GM06990 (cell line): ENCODE data around the gene C16orf87.

ENCODE experiments used
- DNase-seq: peaks from one replicate; pipeline ENCODE4 v3.0.0-alpha.2; 2011; ENCODE audit not compliant: insufficient read length; ENCODE audit errors: extremely low read depth
- H3K27me3 ChIP-seq: replicated peaks from 2 replicates; pipeline ENCODE4 v1.6.0; 2011; ENCODE audit warnings: low read length; ENCODE audit not compliant: control insufficient read depth, insufficient read depth
- H3K36me3 ChIP-seq: 2 replicates; pipeline ENCODE4 v1.5.1; 2011; ENCODE audit warnings: low read length; ENCODE audit not compliant: control insufficient read depth, insufficient read depth
- H3K4me3 ChIP-seq: replicated peaks from 2 replicates; pipeline ENCODE4 v1.5.1; 2011; ENCODE audit warnings: low read depth, mild to moderate bottlenecking, control low read depth, low read length
- TF ChIP-seq, protein P1 (sequence below): IDR thresholded peaks from 2 replicates; pipeline ENCODE4 v1.5.1; 2011; ENCODE audit warnings: low read length, control low read depth, mild to moderate bottlenecking, inconsistent platforms; ENCODE audit not compliant: insufficient read depth, poor library complexity, severe bottlenecking

Gene C16orf87

DNA sequence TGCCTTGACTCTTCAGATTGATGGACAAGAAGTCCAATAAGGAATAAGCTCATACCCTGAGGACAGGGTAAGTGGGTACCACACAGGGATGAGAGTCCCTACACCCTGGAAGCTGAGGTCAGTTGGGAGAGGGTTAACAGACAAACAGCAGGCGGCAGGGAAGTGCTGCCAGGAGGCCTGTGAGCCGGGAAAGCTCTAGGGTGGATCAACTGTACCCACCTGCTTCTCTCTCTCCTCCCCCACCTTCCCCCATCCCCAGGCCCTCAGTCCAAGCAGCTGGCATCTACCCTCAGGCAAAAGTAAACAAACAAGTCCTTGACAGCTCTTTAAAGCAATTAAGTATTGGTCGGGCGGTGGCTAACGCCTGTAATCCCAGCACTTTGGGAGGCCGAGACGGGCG is 62.2 kb downstream of the C16orf87 start:
- Histone ChIP-seq H3K36me3 (no peaks in the 10 kb centered on the region), H3K4me3 (no peak overlapping the region), H3K27me3 (no peaks in the 10 kb centered on the region)
- TF ChIP-seq, protein P1, sequence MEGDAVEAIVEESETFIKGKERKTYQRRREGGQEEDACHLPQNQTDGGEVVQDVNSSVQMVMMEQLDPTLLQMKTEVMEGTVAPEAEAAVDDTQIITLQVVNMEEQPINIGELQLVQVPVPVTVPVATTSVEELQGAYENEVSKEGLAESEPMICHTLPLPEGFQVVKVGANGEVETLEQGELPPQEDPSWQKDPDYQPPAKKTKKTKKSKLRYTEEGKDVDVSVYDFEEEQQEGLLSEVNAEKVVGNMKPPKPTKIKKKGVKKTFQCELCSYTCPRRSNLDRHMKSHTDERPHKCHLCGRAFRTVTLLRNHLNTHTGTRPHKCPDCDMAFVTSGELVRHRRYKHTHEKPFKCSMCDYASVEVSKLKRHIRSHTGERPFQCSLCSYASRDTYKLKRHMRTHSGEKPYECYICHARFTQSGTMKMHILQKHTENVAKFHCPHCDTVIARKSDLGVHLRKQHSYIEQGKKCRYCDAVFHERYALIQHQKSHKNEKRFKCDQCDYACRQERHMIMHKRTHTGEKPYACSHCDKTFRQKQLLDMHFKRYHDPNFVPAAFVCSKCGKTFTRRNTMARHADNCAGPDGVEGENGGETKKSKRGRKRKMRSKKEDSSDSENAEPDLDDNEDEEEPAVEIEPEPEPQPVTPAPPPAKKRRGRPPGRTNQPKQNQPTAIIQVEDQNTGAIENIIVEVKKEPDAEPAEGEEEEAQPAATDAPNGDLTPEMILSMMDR, result no peak
- no peak for DNase-seq

DNA sequence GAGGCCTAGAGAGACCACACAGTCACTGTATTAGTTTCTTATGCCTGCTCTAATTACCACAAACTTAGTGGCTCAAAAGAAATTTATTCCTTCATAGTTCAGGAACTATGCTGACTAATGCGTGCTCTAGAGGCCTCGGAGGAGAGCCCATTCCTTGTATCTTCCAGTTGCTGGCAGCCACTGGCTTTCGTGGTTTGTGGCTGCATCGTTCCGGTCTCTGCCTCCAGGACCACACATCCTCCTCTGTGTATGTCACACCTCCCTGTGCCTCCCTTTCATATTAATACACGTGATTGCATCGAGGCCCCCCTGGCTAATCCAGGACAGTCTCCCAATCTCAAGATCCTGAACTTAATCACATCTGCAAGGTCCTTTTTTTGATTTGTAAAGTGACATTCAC is 65.9 kb downstream of the C16orf87 start:
- DNase-seq, result no peak
- H3K4me3 ChIP-seq, result no peak overlapping the region
- H3K27me3 ChIP-seq, result no peaks in the 10 kb centered on the region; the same call in 1 of the 2 replicates
- TF ChIP-seq, protein P1, result no peak
- no peaks in the 10 kb centered on the region for H3K36me3 ChIP-seq

DNA sequence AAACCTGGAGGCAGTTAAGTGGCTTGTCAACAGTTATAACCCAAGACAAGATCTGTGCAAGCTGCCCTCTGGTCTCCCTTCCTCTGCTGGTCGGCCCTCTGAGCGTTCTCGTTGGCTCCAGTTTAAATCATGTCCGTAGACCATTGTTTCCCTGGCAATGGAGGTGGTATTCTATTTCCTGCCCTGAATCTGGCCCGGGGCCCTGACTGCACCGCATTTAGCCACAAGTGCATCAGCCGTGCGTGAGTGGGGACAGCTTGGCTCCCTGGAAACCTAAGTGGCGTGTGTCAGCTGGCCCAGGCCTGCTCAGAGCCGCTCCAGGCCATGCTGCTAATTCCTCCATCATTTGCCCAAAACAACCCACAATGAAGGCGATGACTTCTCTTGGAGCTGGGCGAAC is 67.8 kb downstream of the C16orf87 start:
- H3K4me3 ChIP-seq, result no peak overlapping the region
- no peaks in the 10 kb centered on the region for H3K36me3 ChIP-seq
- no peak for DNase-seq
- H3K27me3 ChIP-seq, result no peaks in the 10 kb centered on the region; the same call in 1 of the 2 replicates
- TF ChIP-seq, protein P1, result no peak

DNA sequence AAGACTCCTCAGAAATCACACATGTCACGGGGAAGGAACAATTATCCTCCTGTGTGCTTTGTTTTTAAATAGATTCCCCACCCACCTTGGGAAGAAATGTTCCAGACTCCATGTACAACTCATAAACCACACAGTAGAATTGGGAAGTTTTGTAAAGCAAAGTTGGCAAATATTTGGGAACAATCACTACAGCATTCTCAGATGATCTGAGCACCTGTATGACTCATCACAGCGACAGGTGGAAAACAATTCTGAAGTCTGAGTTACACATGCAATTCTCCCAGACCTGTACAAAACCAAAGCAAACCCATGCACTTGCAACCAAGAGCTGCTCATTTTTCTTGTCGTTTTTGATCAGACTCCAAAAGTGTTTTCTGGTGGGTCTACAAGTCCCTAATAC is 68.4 kb downstream of the C16orf87 start:
- Histone ChIP-seq H3K27me3 (no peaks in the 10 kb centered on the region; the same call in 1 of the 2 replicates), H3K4me3 (no peak overlapping the region), H3K36me3 (no peaks in the 10 kb centered on the region)
- no peak for DNase-seq
- TF ChIP-seq, protein P1, result no peak

DNA sequence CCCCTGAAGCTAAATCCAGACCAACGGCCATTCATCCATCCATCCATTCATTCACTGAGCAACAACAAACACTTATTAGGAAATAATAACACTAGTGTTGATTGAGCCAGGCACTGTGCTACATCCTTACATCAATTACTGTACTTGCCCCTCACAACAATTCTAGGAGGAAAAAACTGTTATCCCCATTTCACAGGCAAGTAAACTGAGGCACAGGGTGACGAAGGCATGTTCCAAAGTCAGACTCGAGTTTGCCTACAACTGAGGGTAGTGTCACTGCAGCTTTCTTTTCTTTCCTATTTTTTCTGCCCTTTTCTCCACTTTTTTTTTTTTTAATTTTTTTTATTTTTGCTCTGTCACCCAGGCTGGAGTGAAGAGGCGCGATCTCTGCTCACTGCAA is 71.7 kb downstream of the C16orf87 start:
- no peaks in the 10 kb centered on the region for H3K36me3 ChIP-seq
- no peak overlapping the region for H3K4me3 ChIP-seq
- DNase-seq, result no peak
- H3K27me3 ChIP-seq, result no peaks in the 10 kb centered on the region; the same call in 1 of the 2 replicates
- TF ChIP-seq, protein P1, result no peak
